GM13976 (cell line): ENCODE data around the gene ANK3.
A peak's percentile ranks its signal among the peaks of the same experiment; 100 is the strongest.

Experiments used
- DNase-seq: peaks from one replicate; pipeline ENCODE4 v3.0.0; 2012; ENCODE audit warnings: low spot score
- in situ Hi-C: fragments of 300-500 bp; cut with MboI; formaldehyde crosslinking; loops from one replicate; pipeline ENCODE4 v1.12.0; 2022; ENCODE audit warnings: low sequenced_read_pairs, mixed read lengths, inconsistent platforms; ENCODE audit not compliant: unreplicated experiment
- TF ChIP-seq, protein P1 (sequence below): IDR thresholded peaks from 2 replicates; pipeline ENCODE4 v1.5.1; 2012; ENCODE audit warnings: borderline replicate concordance, mild to moderate bottlenecking; ENCODE audit not compliant: insufficient read depth; ENCODE audit errors: extremely low read depth, missing control alignments, control extremely low read depth

ANK3 gene

GRCh38 chr10:60122190-60122589 lies 267.5 kb downstream of the ANK3 start:
- no peak for DNase-seq
- in situ Hi-C loops = loop anchor here (25.0 kb wide), 1 partner anchor 315 kb away; no protein-coding TSS in a partner anchor
- TF ChIP-seq, protein P1, sequence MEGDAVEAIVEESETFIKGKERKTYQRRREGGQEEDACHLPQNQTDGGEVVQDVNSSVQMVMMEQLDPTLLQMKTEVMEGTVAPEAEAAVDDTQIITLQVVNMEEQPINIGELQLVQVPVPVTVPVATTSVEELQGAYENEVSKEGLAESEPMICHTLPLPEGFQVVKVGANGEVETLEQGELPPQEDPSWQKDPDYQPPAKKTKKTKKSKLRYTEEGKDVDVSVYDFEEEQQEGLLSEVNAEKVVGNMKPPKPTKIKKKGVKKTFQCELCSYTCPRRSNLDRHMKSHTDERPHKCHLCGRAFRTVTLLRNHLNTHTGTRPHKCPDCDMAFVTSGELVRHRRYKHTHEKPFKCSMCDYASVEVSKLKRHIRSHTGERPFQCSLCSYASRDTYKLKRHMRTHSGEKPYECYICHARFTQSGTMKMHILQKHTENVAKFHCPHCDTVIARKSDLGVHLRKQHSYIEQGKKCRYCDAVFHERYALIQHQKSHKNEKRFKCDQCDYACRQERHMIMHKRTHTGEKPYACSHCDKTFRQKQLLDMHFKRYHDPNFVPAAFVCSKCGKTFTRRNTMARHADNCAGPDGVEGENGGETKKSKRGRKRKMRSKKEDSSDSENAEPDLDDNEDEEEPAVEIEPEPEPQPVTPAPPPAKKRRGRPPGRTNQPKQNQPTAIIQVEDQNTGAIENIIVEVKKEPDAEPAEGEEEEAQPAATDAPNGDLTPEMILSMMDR = no peak

DNA sequence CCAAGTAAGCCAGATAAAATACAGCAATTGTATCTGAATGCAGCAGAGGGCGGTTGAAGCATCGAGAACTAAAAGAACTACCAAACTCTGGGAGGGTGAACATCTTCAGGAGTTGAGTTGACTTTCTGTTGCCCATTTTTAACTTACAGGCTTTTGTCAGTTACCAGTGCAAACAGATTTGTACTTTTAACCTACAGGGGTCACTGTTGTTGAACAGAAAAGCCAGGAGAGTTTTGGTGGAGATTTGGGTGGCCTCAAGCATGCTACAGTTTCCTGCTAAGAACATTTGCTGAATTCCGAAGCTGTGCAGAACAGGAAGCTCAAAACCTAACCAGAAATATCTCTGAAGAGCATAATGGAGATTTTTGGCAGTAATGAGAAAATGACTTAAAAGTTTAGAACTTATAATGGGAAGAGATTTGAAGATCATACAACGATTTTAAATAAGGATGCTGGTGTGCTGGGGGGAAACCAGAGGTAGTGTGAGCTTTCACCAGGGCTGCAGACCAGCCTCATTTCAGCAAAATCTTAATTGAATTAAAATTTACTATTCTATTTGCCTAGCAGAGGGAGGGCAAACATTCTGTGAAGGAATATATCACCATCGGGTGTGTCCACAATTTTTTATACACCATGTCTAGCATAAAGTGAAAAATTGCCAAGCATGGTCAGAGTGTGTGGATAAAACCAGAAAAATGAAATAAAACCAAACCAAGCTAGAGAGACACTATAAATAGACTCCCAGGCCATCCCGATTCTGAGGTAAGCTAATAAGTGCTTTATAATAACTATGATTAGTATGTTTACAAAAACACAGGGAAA lies 274.7 kb downstream of the ANK3 start:
- TF ChIP-seq, protein P1 = peak; percentile 45
- peak; percentile 46 for DNase-seq
- in situ Hi-C loops = loop anchor here (25.0 kb wide), 1 partner anchor 322 kb away; no protein-coding TSS in a partner anchor

DNA sequence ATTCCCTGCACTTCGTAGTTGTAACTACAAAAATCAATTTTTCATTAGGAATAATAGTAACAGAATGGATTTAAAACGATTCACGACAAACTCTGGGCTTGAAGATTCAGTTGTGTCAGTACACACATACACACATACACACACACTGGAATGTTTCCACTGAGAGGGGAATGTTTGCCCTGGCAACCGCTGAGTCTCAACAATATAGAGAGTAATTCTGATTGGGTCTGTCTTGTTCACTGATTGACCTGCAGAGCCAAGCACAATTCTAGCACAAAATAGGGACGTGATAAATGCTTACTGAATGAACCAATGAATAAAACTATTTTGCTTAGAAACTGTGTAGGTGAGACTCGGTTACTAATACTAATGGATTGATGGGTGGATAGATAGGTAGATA lies 278.9 kb downstream of the ANK3 start:
- TF ChIP-seq, protein P1 = no peak
- in situ Hi-C loops = loop anchor here (25.0 kb wide), 1 partner anchor 327 kb away; no protein-coding TSS in a partner anchor
- no peak for DNase-seq

DNA sequence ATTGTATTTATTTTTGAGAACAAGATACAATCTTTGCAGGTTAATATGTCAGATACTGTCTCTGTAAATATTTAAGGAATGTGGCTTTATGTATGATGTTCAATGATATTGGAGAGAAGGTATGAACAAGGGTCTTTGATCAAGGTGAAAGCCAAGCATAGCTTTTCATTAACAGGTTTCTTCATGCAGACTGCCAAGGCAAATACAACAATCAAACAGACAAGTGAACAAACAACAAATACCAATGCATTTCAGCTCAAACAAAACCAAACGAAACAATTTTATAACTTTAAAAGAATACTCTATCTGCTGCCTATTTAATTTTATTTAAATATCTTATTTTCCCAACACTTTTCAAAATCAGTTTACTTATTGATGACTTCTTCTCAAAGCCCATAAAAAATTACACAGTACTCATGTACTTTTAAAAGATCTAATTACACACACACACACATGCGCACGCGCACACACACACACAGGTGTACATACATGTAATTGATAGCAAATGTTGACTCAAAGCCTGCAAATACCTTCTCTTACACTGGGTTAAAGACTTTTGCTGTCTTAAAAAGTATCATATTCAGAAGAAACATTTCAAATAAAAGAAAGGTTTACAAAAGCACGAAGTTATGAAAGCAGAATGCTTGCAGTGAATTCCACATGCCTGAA lies 282.2 kb downstream of the ANK3 start:
- no peak for DNase-seq
- TF ChIP-seq, protein P1 = no peak
- in situ Hi-C loops = loop anchor here (25.0 kb wide), 1 partner anchor 330 kb away; no protein-coding TSS in a partner anchor

DNA sequence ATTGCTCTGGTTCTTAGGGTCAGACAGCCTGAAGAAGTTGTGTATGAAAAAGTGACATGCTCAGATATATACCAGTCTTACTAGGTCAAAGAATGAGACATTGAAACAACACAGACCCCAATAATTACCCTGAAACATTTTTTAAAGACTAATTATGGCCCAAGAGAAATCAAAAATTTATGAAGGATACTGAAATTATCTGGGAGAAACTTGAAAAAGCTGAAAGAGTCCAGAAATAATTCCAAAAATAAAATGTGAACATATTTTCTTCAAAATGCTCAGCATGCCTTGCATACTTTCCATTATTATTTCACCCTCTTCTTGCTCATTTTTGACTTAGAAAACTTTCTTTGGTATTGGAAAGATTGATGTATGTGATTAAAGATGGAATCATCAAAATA lies 284.4 kb downstream of the ANK3 start:
- in situ Hi-C loops = loop anchor here (25.0 kb wide), 1 partner anchor 332 kb away; no protein-coding TSS in a partner anchor
- TF ChIP-seq, protein P1 = no peak
- no peak for DNase-seq

DNA sequence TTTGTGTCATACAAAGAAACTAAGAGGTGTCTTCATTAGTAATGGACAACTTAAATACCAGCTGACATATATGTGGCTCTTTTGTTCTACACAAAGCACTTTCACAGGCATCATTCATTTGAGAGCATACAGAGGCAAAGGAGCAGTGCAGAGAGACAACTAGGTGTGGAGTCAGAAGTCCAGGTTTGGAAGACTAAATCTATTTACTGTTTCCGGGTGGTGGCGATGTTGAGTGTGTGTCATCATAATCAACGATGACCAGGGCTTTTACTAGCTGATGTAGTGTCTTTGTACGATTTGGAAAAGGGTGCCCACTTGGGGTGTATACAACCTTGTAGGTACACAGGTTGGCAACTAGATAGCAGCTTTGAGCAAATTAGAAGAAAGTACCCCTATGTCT lies 287.9 kb downstream of the ANK3 start:
- no peak for DNase-seq
- in situ Hi-C loops = loop anchor here (25.0 kb wide), 1 partner anchor 335 kb away; no protein-coding TSS in a partner anchor

More for the DNA sequence above, 287.9 kb downstream of the ANK3 start:
- TF ChIP-seq, protein P1 = no peak
